ENCODE results near the gene GARRE1.
"Not testable (repeated sequence)": the region's sequence is repeated elsewhere in the genome, so short reads cannot be mapped to it uniquely, and the experiment has no call there.

The GARRE1 gene

DNA sequence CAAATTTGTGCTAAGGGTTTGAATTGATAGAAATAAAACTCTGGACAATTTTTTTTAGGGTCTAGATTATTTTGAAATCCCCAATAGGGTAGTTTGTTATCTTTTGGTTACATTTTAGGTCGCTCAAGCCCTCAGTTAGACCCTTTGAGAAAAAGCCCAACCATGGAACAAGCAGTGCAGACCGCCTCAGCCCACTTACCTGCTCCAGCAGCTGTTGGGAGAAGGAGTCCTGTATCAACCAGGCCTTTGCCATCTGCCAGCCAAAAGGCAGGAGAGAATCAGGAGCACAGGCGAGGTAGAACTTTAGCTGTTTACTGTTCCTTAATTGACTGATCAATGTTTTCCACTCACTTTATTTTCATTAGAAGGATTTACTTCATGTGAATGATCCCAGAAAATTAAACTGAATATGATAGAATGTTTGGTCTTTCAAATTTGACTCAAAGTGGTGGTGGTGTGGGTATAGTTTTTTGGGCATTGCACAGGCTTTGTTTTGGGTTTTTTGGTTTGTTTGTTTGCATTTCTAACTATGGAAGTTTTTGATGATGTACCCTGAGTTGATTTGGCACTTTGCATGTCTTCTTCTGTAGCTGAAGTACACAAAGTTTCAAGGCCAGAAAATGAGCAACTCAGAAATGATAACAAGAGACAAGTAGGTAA, 39.2 kb upstream of the GARRE1 start:
- Histone ChIP-seq H3K36me3 (peaks cover 70% of the 10 kb centered on the region), H3K27me3 (no peaks in the 10 kb centered on the region), H3K4me3 (ENCODE audit: low read depth, low read length) (no peak overlapping the region), H3K4me1 (peaks cover 13% of the 10 kb centered on the region), H3K9me3 (no peaks in the 10 kb centered on the region)
- no peak for DNase-seq
- no peak for TF ChIP-seq CTCF (IDR thresholded peaks at IDR 0.05; ENCODE audit: low read depth, low read length)

DNA sequence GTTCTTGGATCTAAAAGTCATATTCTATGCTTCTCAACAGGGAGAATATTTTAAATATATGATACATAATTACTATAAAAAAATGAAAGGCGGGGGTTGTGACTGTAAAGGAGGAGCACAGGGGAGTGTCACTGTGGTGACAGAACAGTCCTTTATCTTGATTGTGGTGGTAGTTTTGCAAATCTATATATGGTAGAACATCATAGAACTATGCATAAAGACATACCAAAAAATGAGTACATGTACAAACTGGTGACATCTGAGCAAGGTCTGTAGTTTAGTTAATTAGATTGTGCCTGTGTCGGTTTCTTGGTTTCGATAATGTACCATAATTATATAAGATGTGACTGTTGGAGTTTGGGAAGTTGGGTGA, 38.7 kb upstream of the GARRE1 start:
- no peaks in the 10 kb centered on the region for H3K27me3 ChIP-seq
- no peak overlapping the region for H3K4me3 ChIP-seq (ENCODE audit: low read depth, low read length)
- TF ChIP-seq CTCF (IDR thresholded peaks at IDR 0.05; ENCODE audit: low read depth, low read length), result no peak
- H3K9me3 ChIP-seq, result no peaks in the 10 kb centered on the region
- H3K36me3 ChIP-seq, result peaks cover 70% of the 10 kb centered on the region
- no peak for DNase-seq
- H3K4me1 ChIP-seq, result peaks cover 13% of the 10 kb centered on the region

- H3K9me3 ChIP-seq; DNase-seq; H3K27me3 ChIP-seq; H3K4me3 ChIP-seq (ENCODE audit: low read depth, low read length): not testable (repeated sequence)
- H3K4me1 ChIP-seq, result peaks cover 13% of the 10 kb centered on the region
- peaks cover 72% of the 10 kb centered on the region for H3K36me3 ChIP-seq
These were observed 37.6 kb upstream of the GARRE1 start for GRCh38 chr19:34216745-34217219.

GRCh38 chr19:34217952-34218817, 36.2 kb upstream of the GARRE1 start:
- no peaks in the 10 kb centered on the region for H3K27me3 ChIP-seq
- H3K36me3 ChIP-seq, result peaks cover 75% of the 10 kb centered on the region
- H3K9me3 ChIP-seq, result no peaks in the 10 kb centered on the region
- H3K4me1 ChIP-seq, result peaks cover 13% of the 10 kb centered on the region
- no peak overlapping the region for H3K4me3 ChIP-seq (ENCODE audit: low read depth, low read length)
- DNase-seq, result no peak
- no peak for TF ChIP-seq CTCF (IDR thresholded peaks at IDR 0.05; ENCODE audit: low read depth, low read length)

DNA sequence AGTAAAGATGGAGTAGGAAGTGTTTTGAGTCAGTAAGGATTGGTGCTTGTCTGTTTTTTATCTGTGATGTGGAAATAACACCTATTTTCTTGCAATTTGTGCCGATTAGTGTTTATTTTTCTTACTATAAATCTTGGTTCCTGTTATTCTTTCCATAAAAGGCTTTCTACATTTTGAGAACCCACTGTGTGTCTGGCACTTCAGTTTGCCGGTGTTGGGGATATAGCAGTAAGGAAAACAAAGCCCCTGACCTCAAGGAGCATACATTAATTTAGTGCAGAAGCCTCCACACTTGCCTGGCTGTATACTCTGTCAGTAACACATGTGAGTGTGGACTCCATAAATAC, 35.6 kb upstream of the GARRE1 start:
- DNase-seq, result no peak
- Histone ChIP-seq H3K36me3 (peaks cover 77% of the 10 kb centered on the region), H3K27me3 (no peaks in the 10 kb centered on the region), H3K4me1 (peaks cover 13% of the 10 kb centered on the region), H3K4me3 (ENCODE audit: low read depth, low read length) (no peak overlapping the region), H3K9me3 (no peaks in the 10 kb centered on the region)
- TF ChIP-seq CTCF (IDR thresholded peaks at IDR 0.05; ENCODE audit: low read depth, low read length), result no peak

DNA sequence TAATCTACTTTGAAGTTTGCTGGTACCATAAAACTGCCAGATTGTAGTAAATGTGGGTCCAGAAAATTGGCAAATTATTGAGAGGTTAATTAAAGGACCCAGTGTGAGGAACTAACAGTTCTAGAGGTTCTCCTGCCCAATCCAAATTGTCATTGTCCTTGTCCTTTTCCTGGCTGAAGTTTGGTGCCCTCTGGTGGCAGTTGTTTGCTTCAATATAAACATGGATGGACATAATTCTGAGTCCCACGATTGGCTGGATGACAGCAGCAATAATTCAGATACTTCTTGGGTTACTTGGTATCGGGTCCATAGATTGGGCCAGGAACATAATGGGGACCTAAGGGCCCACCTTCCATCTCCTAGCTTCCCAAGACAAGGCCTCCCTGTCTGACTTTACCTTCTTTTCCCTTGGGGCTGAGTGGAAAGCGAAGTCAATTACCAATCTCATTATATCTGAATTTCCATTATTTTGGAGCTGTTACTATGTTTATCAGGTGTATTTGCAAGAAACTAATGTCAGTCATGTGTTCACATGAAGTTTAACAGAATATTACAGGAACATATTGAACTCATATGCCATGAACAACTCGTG, 33.8 kb upstream of the GARRE1 start:
- peak; percentile 79 for DNase-seq
- Histone ChIP-seq H3K36me3 (peaks cover 80% of the 10 kb centered on the region), H3K4me3 (ENCODE audit: low read depth, low read length) (no peak overlapping the region), H3K27me3 (no peaks in the 10 kb centered on the region), H3K4me1 (peaks cover 10% of the 10 kb centered on the region), H3K9me3 (no peaks in the 10 kb centered on the region)
- TF ChIP-seq CTCF (IDR thresholded peaks at IDR 0.05; ENCODE audit: low read depth, low read length), result peak; percentile 84

Measured in BE2C (cell line).